AG08395 (cell line): ENCODE results near the gene RNF150.

Source experiments
- DNase-seq: peaks from one replicate; pipeline ENCODE4 v3.0.0; 2012; ENCODE audit warnings: mixed read lengths, low spot score

The RNF150 gene

GRCh38 chr4:140924761-140925392 lies 208.4 kb downstream of the RNF150 start:
- DNase-seq: no peak

- no peak for DNase-seq
These were observed 226.0 kb downstream of the RNF150 start for GRCh38 chr4:140906993-140907962.

DNA sequence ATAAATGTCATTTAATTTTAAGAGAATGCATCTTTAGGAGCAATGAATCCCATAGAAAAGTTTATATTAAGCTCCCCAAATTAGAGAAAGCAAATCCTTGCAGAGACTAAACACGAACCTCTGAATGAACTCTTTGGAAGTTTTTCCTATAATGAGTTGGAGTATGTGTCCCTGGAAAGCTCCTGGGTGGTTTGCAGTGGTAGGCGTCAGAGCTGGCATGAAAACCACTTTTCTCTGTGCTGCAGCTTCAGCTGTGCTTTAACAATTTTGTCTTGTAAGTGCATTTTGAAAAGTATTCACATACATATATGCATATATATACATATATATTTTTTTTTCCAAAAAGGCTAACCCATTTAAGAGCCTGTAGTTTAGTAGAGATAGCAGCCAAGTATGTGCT lies 228.4 kb downstream of the RNF150 start:
- no peak for DNase-seq

DNA sequence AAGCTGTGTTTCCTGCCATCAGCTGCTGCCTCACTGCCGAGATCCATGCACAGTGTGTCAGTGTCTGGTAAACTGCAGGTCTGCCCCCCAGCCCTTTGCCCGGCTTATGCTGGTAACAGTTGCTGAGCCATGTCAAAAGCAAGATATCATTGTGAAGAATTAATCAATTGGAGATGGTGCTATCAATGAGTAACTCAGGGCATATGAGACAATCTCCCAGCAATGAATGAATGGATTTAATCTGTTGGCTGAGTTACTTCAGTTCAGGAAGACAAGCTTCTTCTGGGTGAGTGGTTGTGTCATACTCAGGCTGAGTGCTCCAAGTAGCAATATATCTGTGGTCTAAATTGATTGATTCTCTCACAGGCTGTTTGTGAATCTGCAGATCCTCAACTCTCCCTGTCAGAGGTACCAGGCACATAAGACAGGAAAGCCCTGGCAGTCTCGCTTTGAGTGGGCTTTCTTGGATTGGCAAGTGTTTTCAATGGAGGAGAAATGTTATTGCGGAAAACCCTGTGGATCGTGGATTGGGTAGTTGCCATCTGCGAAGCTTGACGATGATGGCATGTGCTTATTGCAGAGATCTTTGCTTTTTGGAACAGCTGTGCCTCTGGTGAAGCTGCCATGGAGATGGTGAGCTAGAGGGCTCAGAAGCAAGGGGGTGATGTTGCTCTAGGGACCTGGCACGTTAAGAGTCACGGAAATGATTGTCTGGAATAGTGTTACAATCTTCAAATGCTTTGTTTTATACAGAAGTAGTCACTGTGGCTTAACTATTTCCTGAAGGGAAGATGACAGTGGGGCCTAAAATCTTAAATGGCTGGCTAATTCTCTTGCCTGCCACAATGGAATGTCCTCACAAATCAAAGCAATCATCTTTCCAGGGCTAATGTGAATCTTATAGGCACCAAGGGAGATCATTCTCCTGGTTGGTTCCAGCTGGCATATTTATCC lies 229.5 kb downstream of the RNF150 start:
- DNase-seq: no peak

- DNase-seq: no peak
These were observed 231.4 kb downstream of the RNF150 start for GRCh38 chr4:140901736-140902336.

GRCh38 chr4:140893939-140894338 lies 239.3 kb downstream of the RNF150 start:
- DNase-seq: peak; percentile 64

DNA sequence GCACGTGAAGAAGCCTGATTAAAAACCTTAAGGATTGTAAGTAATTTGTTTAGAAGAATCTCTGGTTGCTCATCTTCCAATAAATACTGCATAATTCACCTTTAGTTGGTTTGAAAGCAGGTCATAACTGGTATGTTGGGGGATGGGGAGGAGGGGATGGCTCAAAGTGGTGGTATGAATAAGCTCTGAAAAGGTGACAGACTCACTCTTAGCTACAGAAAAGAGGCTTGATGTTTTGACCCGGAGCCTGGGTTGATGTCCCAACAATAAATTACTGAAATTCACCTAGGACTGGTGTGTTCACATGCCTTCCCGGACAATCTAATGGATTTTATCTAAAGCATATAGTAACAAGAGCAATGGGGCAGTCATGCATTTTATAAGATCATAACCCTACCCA lies 245.2 kb downstream of the RNF150 start:
- DNase-seq: no peak

DNA sequence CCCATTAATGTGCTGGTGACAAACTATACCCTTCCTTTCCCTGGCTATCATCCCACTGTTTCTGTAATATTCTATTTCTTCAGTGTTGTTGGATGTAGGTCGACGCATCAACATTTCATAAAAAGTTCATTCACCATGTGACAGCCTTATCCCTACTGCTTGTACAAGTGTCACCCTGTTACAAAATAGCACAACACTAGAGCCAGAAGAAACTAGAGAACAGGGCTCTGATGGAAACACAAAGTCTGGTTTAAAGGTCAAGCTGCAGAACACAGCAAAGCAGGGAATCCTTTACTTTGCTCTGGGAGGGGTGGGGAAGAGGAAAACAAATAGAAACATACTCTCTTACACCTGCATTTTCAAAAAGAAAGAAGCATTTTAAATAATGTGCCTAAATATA lies 245.8 kb downstream of the RNF150 start:
- DNase-seq: no peak

- DNase-seq: peak; percentile 81
These were observed 248.7 kb downstream of the RNF150 start for GRCh38 chr4:140884431-140885058.

DNA sequence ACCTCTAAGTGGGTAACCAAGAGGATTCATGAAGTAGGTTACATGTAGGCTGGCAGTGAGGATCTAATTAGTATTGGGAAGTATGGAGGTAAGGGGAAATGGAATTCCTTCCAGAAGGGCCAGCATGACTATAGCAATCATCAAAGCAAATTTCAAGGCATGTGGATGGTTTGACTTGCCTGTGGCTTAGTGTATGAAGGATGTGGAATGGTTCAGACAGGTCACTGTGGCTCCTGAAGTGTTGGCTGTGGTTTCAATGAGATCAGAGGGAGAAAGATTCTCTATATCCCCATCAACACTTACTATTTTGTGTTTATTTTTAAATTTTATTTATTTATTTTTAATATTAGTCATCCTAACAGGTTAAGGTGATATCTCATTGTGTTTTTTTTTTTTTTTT lies 255.5 kb downstream of the RNF150 start:
- DNase-seq: no peak

GRCh38 chr4:140876615-140877364 lies 256.5 kb downstream of the RNF150 start:
- DNase-seq: peak; percentile 54

DNA sequence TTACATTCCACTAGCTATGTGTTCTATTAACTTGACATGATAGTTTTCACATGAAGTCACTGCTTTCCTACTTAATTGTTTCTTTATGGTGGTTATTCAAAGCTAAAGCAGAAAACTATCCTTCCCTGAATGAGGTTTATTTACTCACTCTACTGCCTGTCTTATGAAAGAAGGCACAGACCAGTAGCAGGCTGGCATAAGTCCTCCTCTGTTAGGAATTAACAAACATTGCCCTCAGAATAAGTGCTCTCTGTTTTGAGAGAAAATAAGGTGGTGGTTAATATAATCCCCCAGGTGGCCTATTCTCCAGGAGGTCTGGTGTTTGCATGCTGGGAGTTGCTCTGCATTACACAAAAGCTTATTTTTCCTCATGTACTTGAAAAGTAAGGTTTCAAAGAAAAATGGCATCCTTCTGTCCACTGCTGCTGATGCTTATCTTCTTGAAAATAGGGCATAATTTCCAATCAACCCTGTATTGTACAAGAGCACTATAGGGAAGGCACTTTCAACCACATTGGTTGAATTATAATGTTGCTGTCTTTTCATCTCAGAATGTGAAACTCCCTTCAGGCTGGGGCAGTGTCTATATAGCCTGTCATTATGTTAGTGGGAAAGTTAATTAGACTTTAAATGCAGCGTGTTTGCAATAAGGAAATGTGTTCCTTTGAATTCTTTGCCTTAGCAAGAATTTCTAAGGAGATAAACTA lies 257.4 kb downstream of the RNF150 start:
- no peak for DNase-seq

DNA sequence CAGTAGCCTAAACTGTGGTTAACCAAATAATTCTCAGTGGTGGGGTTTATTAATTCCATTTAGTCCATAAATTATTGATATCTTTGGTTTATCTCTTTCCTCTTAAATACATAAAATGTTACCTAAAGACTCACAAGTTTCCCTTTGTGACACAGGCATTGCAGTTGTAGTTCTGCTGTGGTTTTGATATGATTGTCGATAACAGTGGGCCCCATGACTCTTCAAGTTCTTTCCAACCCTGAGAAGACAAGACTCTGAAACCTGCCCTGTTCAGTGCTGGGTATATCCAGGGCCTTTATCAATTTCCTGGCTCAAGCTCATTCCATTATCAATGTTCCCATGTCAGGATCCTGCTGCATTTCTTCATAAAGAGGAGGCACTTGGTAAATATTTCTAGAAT lies 259.2 kb downstream of the RNF150 start:
- no peak for DNase-seq

GRCh38 chr4:140871368-140871767 lies 261.9 kb downstream of the RNF150 start:
- DNase-seq: no peak

DNA sequence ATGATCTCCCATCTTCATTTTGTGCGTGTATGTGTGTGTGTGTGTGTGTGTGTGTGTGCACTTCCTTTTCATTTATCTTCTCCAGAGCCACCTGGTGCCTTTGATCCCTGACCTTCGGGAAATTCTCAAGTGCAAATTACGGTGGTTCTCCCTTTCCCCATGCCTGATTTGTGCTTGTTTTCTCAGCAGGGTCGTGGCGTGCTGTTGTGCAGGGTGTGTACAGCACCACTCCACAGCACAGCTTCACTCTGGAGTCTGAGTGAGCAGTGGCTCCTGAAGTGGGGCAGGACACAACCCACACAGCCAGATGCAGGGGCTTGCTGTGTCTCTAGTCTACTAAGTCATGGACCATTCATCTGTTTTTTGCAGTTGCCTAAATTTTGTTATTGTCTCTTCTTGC lies 262.8 kb downstream of the RNF150 start:
- DNase-seq: no peak

DNA sequence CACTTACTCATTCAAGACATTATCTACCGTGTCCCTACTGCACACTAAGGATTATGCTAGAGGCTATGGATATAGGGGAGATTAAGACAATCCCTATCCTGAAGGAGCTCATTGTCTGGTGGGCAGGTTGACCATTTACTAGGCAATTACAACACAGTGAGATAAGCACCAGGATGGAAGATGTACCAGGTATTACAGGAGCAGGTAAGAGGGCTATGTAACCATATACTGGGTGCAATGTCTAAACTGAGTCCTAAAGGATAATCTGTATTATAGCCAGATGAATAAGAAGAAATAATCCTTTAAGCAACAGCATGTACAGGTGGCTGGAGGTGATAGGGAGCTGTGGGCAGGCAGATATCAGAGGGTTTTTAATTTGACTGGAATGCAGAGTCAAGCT lies 263.8 kb downstream of the RNF150 start:
- no peak for DNase-seq

DNA sequence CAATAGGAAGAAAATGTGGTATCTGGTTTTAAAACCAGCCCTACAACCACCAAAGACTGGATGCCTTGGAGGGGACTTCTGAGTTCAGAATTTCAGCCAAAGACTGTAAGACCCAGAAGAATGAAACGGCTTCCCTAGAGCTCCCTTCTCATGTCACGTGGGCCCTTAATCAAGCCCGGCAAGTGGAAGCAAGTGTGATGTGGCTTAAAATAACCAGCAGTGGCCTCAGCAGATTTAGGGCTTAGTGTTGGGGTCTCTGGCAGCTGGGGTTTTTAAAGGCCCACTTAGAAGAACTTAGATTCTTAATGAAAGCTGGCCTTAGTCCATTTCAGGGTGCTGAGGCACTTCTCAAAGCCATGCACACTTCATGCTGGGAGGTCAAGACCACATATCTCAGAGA lies 265.9 kb downstream of the RNF150 start:
- DNase-seq: no peak

GRCh38 chr4:140866492-140867005 lies 266.7 kb downstream of the RNF150 start:
- no peak for DNase-seq
